Measurements from ENCODE around the gene MASTL. TPM values are rescaled to one million over a fixed set of nuclear protein-coding genes. Genes with fewer than 3 reads are reported as not detected.

Gene MASTL
- total RNA-seq, 1 donor from 2014 or later, result 7.7 TPM

Other genes starting within 250 kb of the MASTL start
- 7.7 and 7.9 TPM in 2 replicates for gene ANKRD26, start 54.9 kb upstream of the MASTL start, total RNA-seq
- 168 and 169 TPM in 2 replicates for gene YME1L1, start 968 bp upstream of the MASTL start, total RNA-seq
- 23.8 TPM in 2 replicates for gene ACBD5, start 85.4 kb downstream of the MASTL start, total RNA-seq